ENCODE results near the gene KDM6A. TPM values are rescaled to one million over a fixed set of nuclear protein-coding genes. Genes with fewer than 3 reads are reported as not detected.
"Not testable (repeated sequence)": the region's sequence is repeated elsewhere in the genome, so short reads cannot be mapped to it uniquely, and the experiment has no call there.

The KDM6A gene
- total and polyA plus RNA-seq, 11 donors, result 4.4 to 27.8 (median 13.9) TPM

GRCh38 chrX:44842550-44843317 lies 30.3 kb upstream of the KDM6A start:
- WGBS, 4 donors, result 82 to 94% (median 88%) methylated on average over 10 of the region's 10 CpGs
- TF ChIP-seq POLR2A (IDR thresholded peaks at IDR 0.05), result no peak
- TF ChIP-seq CTCF (IDR thresholded peaks at IDR 0.05), result no peak
- Histone ChIP-seq H3K4me3 (no peak overlapping the region), H3K27ac (no peak overlapping the region), H3K9me3 (no peaks in the 10 kb centered on the region), H3K36me3 (no peaks in the 10 kb centered on the region), H3K27me3 (no peaks in the 10 kb centered on the region), H3K4me1 (no peaks in the 10 kb centered on the region)
- no peak for ATAC-seq
- intact Hi-C loops (cut with DNase I), result no loop called here
- DNase-seq, result no peak

- TF ChIP-seq CTCF (IDR thresholded peaks at IDR 0.05), result no peak
- no peak for TF ChIP-seq POLR2A (IDR thresholded peaks at IDR 0.05)
- no peaks in the 10 kb centered on the region for H3K9me3 ChIP-seq
- H3K4me1 ChIP-seq, result no peaks in the 10 kb centered on the region
- DNase-seq, result no peak
- H3K27me3 ChIP-seq, result no peaks in the 10 kb centered on the region
- no peak for ATAC-seq
- intact Hi-C loops (cut with DNase I), result no loop called here
- no peaks in the 10 kb centered on the region for H3K36me3 ChIP-seq
- H3K27ac ChIP-seq, result no peak overlapping the region
- H3K4me3 ChIP-seq, result no peak overlapping the region
- 77 to 80% (median 78%) methylated on average over 2 of the region's 2 CpGs for WGBS, 4 donors
Observed at GRCh38 chrX:44843318-44843702, 29.7 kb upstream of the KDM6A start.

- Histone ChIP-seq H3K27ac (no peak within 1 kb of the TSS), H3K36me3 (no peaks in the 10 kb centered on the region), H3K9me3 (no peaks in the 10 kb centered on the region), H3K4me3 (no peak within 1 kb of the TSS), H3K27me3 (no peaks in the 10 kb centered on the region), H3K4me1 (no peaks in the 10 kb centered on the region)
- no peak for DNase-seq
- 78 to 83% (median 81%) methylated on average over 16 of the region's 16 CpGs for WGBS, 4 donors
- intact Hi-C loops (cut with DNase I), result no loop called here
- no peak for ATAC-seq
- TF ChIP-seq CTCF (IDR thresholded peaks at IDR 0.05) (no peak), POLR2A (IDR thresholded peaks at IDR 0.05) (no peak)
Observed at GRCh38 chrX:44843753-44844152, 29.2 kb upstream of the KDM6A start, which contains the start of gene DUSP21. TSS of gene DUSP21 (plus strand) at chrX:44844021. CDS start at chrX:44844133, 112 bp downstream.

- H3K4me3 ChIP-seq, result no peak overlapping the region
- TF ChIP-seq CTCF (IDR thresholded peaks at IDR 0.05) (no peak), POLR2A (IDR thresholded peaks at IDR 0.05) (no peak)
- no peaks in the 10 kb centered on the region for H3K27me3 ChIP-seq
- H3K27ac ChIP-seq, result no peak overlapping the region
- H3K36me3 ChIP-seq, result no peaks in the 10 kb centered on the region
- ATAC-seq (no peak), DNase-seq (no peak)
- no peaks in the 10 kb centered on the region for H3K4me1 ChIP-seq
- intact Hi-C loops (cut with DNase I), result no loop called here
- no peaks in the 10 kb centered on the region for H3K9me3 ChIP-seq
- 95 to 97% (median 96%) methylated on average over 26 of the region's 26 CpGs for WGBS, 4 donors
Observed at GRCh38 chrX:44844204-44844603, 28.8 kb upstream of the KDM6A start.

- H3K4me3 ChIP-seq; H3K9me3 ChIP-seq; ATAC-seq; H3K36me3 ChIP-seq; H3K4me1 ChIP-seq; H3K27ac ChIP-seq; intact Hi-C loops (cut with DNase I); DNase-seq; H3K27me3 ChIP-seq: not testable (repeated sequence)
- 84 to 91% (median 86%) methylated on average over 6 of the region's 6 CpGs for WGBS, 4 donors
Observed at GRCh38 chrX:44850891-44851290, 22.1 kb upstream of the KDM6A start.
